Stimulated activated CD4-positive, alpha-beta T cell treated with anti-CD3 and anti-CD28 coated beads, TNF-alpha, amount 100 ng/mL, for 48 hours (primary cell): Measurements from ENCODE around the gene ZDHHC1.

Experiments
- DNase-seq, 3 donors: peaks; one replicate each; pipeline ENCODE4 v3.0.0-alpha.2; 2020; ENCODE audit warnings: low read depth in 3 of 3

Gene ZDHHC1

DNA sequence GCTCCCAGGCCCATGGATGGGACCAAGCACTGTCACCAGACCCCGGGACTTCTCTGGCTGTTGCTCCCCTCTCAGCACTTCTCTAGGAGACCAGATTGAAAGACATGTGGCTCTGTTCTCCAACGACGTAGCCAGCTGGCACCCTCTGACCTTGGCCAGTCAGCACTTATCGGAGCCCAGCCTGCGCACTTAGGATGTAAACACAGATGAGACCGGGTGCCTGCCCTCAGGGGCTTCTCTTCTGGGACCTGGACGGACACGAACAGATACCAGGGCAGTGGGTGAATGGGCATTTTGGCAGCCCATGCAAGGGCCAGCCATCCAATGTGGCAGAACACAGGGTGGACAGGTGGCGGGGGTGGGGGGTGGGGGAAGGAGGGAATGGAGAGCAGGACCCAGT is 6.6 kb downstream of the ZDHHC1 start:
- no peak for DNase-seq

GRCh38 chr16:67407788-67408452 is 8.4 kb downstream of the ZDHHC1 start:
- DNase-seq, result no peak

DNA sequence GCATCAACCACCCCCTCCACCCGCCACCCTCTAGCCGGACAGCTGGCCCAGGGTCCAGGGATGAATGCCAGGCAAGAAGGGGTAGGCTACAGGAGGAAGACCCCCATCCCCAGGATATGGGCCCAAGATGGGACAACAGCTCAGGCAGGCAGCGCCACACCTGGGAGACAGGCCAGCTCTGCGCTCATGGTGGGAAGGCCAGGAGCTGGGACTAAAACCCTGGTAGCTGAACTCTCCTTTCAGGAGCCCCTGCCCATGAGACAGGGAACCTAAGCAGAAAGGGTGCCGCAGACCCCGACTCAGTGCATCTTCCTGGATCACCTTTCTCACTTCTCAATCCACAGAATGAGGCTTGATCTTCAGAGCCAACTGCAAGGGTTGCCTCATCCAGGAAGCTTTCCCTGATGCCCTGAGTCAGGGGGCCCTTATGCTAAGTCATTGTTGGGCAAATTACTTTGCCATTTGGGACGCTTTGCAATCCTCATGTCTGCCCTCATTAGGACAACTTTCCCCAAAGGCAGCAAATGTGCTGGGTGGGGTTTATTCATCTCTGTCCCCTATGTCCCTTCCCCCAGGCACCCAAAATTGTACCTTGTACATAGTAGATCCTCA is 9.0 kb downstream of the ZDHHC1 start:
- DNase-seq, result no peak

DNA sequence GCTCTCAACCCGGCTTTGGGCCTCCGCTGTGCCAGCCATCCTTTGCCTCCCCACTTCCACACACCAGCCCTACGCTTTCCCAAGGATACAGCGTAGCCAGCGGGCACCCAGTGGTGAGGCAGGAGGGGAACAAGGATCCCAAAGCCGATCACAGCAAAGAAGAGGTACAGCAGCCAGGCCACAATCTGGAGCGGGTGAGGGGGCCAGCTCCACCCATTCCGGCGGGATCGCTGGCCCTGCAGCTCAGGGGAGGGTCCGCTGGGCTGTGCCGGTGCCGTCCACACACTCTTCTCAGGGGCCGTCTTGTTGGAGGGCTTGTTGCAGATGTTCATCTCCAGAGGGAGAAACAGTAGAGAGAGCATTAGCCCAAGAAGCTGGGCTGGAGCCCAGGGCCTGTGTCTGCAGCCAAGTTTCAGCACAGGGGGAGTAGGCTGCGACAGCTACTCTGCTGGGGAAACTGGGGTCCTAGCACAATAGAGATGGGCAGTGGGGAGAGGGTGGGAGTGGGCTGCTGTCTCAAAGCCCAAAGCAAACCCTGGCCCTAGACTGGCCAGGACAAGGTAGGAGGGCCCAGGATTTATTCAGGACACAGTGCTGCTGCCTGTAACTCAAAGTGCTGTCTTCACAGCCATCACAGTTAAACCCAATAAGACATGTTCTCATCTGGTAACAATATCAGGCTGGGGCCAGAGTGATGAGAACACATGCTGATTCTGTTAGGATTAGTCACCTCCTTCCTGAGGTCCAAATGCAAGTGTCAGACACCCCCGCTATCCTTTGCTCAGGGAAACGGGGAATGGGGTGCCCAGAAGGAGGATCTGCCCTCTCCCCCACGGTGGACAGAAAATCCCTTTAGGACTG is 9.9 kb downstream of the ZDHHC1 start:
- DNase-seq, result no peak

GRCh38 chr16:67405336-67405735 is 10.9 kb downstream of the ZDHHC1 start:
- DNase-seq, result no peak

- DNase-seq, result no peak
These were observed 11.5 kb downstream of the ZDHHC1 start for GRCh38 chr16:67404740-67405226.

- DNase-seq, result no peak
These were observed 12.2 kb downstream of the ZDHHC1 start for GRCh38 chr16:67403976-67404555.

- no peak for DNase-seq
These were observed 15.4 kb downstream of the ZDHHC1 start for GRCh38 chr16:67400901-67401300.

DNA sequence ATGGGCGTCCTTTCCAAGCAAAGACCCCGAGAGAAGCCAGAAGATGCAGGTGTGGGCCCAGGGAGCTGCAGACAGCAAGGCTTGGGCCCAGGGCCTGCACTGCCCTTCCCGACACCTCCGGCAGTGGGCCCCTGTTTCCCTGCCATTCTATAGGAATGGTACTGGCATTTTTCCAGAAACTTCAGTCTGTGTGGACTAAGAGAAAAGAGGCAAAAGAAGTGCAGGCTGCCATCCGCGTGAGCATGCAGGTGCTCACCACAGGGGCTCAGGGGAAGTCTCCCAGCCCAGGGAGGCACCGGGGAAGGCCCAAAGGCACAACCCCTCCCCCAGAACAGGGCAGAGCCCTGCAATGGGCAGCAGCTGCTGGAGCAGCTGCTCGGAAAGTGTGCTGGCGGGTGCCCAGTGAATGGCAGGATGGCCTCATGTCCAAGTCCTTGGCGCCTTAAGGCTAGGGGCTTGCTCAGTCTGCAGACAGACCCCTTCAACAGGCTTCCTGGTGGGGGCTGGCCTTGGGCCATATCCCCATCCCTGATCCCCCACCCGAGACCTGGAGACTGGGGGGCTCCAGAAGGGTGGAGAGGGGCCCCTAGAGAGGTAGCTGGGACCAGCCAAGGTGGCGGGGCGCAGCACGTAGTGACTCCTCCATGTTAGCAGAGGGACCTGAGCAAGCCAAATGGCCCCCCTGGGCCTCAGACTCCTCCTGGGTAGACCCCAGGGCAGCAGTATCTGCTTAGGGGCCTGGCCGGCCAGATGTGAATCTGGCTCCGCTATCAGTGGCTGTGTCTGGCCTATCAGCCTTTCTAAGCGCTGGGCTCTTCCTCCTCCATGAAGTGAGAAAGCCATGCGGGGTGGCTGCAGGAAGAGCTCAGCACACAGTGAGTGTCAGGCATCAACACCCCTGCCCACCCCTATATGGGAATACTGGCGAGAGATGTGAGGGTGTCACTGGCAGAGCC is 16.2 kb downstream of the ZDHHC1 start:
- DNase-seq, result no peak

GRCh38 chr16:67399218-67399733 is 17.0 kb downstream of the ZDHHC1 start:
- DNase-seq, result peak; percentile 15 to 48 (median 24)

DNA sequence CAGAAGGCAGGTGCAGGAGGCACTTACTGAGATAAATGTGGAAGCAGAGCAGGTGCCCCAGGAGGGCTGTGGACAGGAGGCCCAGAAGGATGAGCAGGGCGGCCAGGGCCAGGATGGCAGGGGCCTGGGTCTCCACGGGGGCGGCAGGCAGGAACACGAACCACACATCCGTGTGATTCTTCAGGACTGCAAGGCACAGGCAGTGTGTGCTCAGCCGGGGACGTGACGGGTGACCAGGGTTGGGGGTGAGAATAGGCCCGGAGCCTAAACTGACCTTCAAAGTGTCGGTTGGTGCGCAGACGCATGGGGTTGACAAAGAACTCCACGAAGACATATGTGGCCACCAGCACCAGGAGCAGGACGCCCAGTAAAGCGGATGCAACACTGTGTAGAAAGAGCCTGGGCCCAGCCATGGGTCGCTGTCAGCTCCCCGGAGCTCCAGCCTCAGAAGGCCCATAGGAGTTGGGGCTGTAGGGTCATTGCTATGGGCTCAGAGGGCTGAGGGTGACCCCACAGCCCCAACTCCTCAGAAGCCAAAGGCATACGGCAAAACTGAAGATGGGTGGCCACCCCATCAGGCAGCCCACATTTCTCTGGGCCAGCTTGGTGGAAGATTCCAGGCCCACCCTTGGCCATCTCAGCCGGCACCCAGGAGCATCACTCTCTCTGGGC is 17.6 kb downstream of the ZDHHC1 start:
- no peak for DNase-seq

- no peak for DNase-seq
These were observed 18.3 kb downstream of the ZDHHC1 start for GRCh38 chr16:67397812-67398545.

DNA sequence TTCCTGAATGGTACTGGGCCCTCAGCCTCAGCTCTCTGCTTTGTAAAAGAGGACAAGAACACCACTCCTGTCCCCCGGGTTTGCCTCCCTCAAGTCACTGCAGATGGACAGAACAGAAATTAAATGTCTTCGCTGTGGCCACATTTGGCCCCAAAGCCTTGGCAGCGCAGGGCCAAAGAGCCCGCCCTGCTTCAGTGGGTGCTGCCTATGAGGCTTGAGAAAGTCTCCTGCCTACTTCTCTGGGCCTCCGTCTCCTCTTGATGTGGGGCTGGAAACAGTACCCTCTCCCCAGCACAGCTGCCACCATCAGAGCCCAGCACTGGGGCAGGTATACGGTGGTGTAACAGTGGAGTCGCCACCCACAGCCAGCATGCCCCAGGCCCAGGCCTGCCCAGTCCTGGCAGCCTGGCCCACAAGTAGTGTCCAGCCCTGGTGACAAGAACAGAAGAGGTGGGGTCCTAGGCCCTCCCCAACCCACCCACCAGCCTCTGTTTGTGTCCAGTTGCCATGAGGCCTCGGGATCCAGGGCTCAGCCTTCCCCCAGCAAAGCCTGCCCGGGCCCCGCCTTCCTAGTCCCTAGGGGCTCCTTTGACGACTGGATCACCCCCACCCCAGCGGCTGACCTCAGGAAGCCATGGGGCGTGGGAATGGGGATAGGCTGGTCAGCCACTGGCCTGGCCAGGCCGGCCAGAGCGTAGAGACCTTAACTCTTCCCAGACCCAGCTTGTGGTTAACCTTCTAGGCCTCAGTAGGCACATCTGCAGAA is 19.1 kb downstream of the ZDHHC1 start:
- DNase-seq, result no peak

- no peak for DNase-seq
These were observed 19.9 kb downstream of the ZDHHC1 start for GRCh38 chr16:67396159-67397035.

DNA sequence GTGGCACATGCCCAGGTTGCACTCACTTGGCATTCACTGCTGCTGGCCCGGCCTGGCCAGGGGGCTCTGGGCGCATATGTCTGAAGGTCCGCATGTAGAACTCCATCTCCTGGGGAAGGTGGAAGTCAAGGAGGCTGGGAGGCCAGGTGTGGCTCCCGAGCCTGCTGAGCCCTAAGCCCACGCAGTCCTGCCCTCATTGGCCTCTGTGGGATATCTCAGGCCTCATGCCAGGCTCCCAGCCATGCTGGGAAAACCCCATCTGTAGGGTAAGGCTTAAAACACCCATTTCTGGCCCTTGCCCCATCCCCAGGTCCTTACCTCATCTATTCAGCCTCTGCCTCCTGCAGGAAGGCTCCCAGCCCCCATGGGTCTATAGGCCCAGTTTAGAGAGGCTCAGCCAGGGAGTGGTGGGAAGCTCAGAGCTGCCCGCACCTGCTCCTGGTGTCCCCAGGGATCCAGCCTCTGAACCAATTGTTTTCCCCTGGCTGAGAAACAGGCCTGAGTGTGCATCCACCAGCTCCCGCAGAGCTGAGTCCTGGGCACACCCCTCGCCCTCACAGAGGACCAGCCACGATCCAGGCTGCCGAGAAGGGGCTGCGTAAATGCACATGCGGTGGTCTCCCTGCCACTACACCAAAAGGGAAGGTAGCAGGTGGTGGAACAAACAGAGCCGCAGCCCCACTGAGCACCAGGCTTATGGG is 20.7 kb downstream of the ZDHHC1 start:
- no peak for DNase-seq

- DNase-seq, result no peak
These were observed 21.2 kb downstream of the ZDHHC1 start for GRCh38 chr16:67395105-67395457.
